GM19452 (cell line): Measurements from ENCODE around the gene AGFG2.

Experiments
- ATAC-seq: cut with Tn5 transposase; IDR thresholded peaks from one replicate; pipeline ENCODE4 v1.9.1; 2021; ENCODE audit not compliant: unreplicated experiment

AGFG2 gene

DNA sequence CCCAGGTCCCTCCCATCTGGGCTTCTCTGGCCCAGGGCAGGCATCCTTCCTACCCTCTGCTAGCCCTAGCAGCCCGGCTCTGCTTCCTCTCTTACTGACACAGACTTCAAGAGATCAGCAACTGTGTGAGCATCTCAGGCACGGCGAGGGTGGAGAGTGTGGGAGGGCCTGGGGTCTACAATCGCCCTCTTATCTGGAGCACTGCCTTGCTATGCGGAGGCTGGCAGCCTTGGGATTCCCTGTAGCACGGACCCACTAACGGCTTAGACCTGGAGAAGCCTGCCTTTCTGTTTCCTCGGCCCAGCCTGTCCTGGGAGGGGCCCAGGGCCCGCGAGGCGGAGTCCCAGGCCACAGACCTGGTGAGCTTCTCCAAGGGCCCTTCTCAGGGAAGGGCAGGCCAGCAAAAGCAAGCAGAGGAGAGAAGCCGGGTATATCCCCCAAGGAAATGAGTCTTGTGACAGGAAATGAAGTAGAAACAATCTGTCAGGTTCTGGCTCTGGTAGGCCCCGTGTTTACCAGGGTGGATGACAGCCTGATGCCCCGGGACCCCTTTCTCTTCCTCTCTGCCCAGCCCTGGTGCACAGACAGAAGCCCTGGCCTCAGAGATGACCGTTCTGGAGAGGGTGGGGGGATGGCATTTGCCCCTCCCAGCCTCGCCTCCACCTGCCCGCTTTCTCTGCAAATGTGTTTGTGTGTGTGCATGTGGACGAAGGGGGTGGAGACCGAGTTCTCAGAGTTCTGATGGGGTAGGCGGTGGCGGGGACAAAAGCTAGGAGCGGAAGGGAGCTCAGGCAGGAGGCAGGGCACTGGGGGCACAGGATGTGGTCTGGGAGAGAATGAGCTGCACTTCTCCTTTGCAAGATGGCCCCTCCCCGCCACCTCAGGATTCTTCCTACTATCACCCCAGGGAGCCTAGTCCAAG, 44.4 kb downstream of the AGFG2 start:
- no peak for ATAC-seq

DNA sequence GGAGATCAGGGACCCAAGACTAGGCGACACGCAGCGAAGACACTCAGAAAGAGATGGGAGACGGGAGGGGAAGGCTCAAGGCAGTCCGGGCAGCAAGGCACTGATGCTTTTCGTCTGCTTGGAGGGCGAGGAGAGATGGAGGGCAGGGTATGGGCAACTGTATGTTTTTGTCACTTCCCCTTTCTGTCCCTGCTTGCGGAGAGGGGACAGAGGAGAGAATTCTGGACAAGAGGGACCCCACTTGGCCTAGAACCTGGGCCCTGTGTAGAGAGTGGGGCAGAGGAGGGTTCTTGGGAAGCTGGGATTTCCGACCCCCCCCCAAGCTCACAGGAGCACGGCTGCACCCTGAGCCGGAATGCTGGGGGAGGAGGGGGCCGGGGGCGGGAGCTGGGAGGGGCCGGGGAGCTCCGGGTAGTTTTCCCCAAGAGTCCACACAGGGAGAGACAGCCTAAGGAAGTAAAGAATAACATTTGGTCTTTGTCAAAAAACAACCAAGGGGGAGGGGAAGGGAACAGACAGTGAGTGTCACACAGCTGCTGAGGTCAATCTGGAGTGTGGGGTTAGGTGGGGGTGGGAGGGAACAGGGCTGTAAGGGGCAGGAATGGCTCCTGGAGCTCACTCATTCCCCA, 45.2 kb downstream of the AGFG2 start:
- ATAC-seq = no peak

DNA sequence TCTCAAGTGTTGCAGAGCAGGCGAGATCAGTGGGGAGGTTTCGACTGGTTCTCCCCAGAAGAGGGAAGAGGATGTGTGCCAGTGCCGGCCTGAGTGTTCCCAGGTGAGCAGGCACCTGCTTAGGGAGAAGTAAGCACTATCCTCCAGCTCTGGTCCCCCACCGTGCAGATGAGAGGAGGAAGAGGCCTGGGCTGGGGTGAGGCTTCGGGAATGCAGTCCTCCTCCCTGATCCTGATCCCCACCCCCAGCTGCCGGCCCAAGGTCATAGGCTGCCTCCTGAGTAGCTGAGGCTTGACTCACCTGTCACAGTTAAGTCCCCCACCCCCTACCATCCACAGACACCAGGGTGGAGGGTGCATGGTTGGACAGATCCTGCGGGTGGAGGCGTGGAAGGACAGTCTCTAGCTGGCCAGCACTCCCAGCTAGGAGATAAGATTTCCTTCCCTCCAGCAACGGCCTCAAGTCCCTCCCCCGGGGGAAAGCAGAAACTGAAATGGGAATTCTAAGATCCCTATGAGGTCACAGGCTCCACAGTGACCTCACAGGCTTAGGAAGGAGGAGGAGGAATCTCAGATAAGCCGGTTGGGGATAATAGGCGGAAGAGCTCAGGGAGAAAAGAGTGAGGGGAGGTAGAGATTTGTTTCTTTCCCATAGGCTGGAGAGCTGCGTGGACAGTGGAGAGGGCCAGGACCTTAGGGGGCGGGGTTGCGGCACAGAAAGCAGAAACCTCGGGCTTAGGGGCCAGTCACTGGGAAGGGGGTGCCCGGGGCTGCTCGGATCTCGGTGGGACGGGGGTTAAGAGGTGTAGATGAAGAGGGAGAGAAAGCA, 45.9 kb downstream of the AGFG2 start:
- ATAC-seq = no peak

- peak; percentile 25 for ATAC-seq
Measured at GRCh38 chr7:100585511-100586265, 46.7 kb downstream of the AGFG2 start, which contains the start of gene LRCH4. LRCH4 (minus strand) TSS chr7:100586129; CDS start chr7:100586100, 29 bp downstream.

GRCh38 chr7:100586266-100587025, 47.4 kb downstream of the AGFG2 start, which contains the start of gene FBXO24:
FBXO24 (plus strand) TSS chr7:100586328; CDS start chr7:100586626, 298 bp downstream.
- peak; percentile 81 for ATAC-seq

DNA sequence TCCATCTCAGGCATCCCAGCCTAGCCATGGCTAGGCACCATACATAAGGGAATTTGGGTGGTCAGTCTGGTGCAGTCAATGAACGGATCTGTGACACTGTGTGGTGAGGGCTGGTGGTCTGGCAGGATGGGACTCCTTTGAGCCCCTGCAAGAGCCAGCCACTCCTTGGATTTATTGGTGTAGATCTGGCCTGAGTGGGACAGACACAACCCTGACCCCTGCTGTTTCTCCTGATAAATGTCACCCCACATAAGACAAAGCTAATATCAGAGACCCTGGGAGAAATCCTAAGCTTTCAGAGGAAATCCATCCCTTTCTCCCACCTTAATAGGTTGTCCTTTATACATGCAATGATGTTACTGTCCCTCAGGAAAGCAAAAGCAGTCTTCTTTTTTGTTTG, 49.4 kb downstream of the AGFG2 start:
- no peak for ATAC-seq

- no peak for ATAC-seq
Measured at GRCh38 chr7:100589341-100589947, 50.4 kb downstream of the AGFG2 start.

GRCh38 chr7:100590077-100590737, 51.2 kb downstream of the AGFG2 start:
- no peak for ATAC-seq

- ATAC-seq = no peak
Measured at GRCh38 chr7:100591596-100591995, 52.6 kb downstream of the AGFG2 start.

DNA sequence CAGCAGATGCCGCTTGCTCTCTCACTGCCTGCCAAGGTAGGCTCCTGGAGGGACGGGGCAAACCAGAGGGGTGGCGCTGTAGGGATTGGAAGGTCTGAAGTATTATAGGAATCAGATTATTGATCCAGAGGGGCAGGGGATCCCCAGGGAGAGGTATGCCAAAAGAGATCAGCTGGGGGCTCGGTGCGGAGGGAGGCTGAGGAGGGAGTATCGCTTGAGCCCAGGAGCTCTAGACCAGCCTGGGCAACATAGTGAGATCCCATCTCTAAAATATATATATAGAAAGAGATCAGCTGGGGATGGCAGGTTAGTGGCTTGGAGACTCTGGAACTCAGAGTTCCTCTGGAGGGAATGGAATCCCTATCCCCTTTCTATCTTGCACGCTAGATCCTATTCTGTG, 56.2 kb downstream of the AGFG2 start:
- ATAC-seq = no peak

DNA sequence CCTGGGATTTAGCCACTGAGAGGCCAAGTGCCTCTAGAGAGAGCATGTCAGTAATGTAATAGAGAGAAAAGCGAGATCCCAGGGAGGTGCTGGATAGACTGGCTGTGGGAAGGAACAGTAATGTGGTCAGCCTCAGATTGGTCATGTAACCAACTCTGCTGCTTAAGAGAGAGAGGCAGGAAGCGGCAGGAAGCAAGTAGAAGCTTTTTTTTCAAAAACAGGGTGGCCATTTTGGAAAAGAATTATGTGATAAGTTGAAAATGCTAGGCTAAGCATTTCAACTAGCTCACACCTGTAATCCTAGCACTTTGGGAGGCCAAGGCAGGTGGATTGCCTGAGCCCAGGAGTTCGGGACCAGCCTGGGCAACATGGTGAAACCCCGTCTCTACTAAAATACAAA, 59.4 kb downstream of the AGFG2 start:
- ATAC-seq = no peak

GRCh38 chr7:100599911-100600729, 61.1 kb downstream of the AGFG2 start:
- no peak for ATAC-seq

DNA sequence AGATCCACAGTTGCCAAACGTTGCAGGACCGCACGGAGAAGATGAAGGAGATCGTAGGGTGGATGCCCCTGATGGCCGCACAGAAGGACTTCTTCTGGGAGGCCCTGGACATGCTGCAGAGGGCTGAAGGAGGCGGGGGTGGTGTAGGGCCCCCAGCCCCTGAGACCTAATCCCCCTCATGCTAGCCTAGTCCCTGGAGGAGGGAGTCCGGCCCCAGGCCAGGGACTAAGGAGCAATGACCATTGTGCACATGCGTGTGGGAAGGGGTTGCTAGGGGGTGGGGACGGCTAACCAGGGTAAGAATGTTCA, 61.7 kb downstream of the AGFG2 start:
- ATAC-seq = no peak

GRCh38 chr7:100602889-100603725, 64.1 kb downstream of the AGFG2 start:
- no peak for ATAC-seq

GRCh38 chr7:100603726-100604027, 64.7 kb downstream of the AGFG2 start:
- no peak for ATAC-seq

- no peak for ATAC-seq
Measured at GRCh38 chr7:100604028-100604975, 65.3 kb downstream of the AGFG2 start.
